ENCODE measurements around the gene COL4A1. TPM values are rescaled to one million over a fixed set of nuclear protein-coding genes. Genes with fewer than 3 reads are reported as not detected.
A peak's percentile ranks its signal among the peaks of the same experiment; 100 is the strongest.

COL4A1 gene
- total RNA-seq, 1 donor from 2014 or later: 756 TPM

- Histone ChIP-seq H3K4me3 (no peak overlapping the region), H3K4me1 (peaks cover 9 to 58% of the 10 kb centered on the region in 2 donors), H3K9me3 (no peaks in the 10 kb centered on the region), H3K36me3 (peaks cover 0 to 11% of the 10 kb centered on the region in 2 donors), H3K27ac (peak overlapping the region; percentile 95 to 96), H3K27me3 (no peaks in the 10 kb centered on the region)
- TF ChIP-seq CTCF (IDR thresholded peaks at IDR 0.05): no peak
- intact Hi-C loops (cut with DNase I): loop anchor here (1.0 kb wide), 1 partner anchor 13 kb away; no protein-coding TSS in a partner anchor
- no peak for DNase-seq (ENCODE audit: low spot score in 2 of 2)
Measured at GRCh38 chr13:110348309-110349105, 41.5 kb upstream of the COL4A1 start.

DNA sequence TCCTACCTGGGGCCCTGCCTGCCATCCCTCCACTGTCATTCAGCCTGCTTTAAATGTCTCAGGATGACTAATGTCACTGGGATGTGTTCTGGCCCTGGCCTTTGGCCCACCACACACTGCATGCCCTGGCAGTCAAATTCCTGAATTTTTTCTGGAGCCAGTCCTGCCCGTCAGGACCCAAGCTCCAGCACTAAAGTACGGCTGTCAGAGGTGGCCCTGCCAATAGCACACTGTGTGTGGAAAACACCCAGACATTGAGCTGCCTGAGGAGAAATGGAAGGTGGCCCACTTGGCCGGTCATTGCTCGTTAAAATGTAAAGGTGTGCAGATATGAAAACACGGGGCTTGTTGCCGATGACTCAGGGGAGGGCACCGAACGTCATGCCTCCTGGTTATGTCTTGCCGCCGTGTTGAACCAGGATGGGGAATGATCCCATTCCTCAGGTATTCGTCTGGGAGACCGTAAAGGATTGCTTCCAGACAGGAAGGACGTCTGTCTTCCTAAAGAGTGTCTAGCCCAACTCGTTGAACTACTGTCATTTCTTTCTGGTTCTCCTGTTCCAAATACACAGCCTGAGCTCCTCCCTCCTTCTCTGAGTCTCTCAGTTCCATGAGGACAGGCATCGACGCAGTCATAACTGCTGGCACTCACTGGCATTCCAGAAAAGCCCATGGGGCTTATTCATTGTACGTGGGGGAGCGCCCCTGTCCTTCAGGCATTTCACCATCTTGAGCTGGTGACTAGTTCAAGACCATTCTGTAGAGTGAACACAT, 40.8 kb upstream of the COL4A1 start:
- no peak overlapping the region for H3K4me3 ChIP-seq
- no peaks in the 10 kb centered on the region for H3K9me3 ChIP-seq
- no peaks in the 10 kb centered on the region for H3K27me3 ChIP-seq
- TF ChIP-seq CTCF (IDR thresholded peaks at IDR 0.05): no peak
- DNase-seq (ENCODE audit: low spot score in 2 of 2): peak; percentile 56 to 97
- H3K36me3 ChIP-seq: peaks cover 0 to 11% of the 10 kb centered on the region in 2 donors
- peak overlapping the region; percentile 95 to 96 for H3K27ac ChIP-seq
- intact Hi-C loops (cut with DNase I): loop anchor here (1.0 to 2.0 kb wide), 2 partner anchors 14 to 39 kb away; no protein-coding TSS in a partner anchor
- peaks cover 9 to 57% of the 10 kb centered on the region in 2 donors for H3K4me1 ChIP-seq

DNA sequence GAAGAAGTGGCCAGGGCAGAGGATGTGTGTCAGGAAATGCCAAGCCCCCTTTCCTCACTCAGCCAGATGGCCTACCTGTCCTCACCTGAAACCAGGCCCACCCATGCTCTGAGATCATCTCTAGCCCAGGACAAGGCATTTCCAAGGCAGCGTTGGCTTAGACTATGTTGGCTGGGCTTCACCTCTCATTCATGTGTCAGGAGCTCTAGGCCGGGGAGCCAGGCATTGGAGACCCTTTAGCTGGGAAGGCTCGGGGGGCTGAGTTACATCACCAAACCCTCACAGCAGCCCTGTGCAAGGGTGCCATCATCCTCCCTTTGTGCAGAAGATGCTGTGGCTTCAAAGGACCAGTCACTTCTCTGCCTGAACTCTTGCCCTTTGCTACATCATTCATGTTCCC, 40.1 kb upstream of the COL4A1 start:
- intact Hi-C loops (cut with DNase I): loop anchor here (2.0 kb wide), 1 partner anchor 40 kb away; no protein-coding TSS in a partner anchor
- Histone ChIP-seq H3K36me3 (peaks cover 0 to 11% of the 10 kb centered on the region in 2 donors), H3K4me1 (peaks cover 15 to 57% of the 10 kb centered on the region in 2 donors), H3K9me3 (no peaks in the 10 kb centered on the region), H3K27ac (peak overlapping the region; percentile 95 to 96), H3K4me3 (no peak overlapping the region), H3K27me3 (no peaks in the 10 kb centered on the region)
- peak in 1 of 2 donors; percentile 72 for DNase-seq (ENCODE audit: low spot score in 2 of 2)
- TF ChIP-seq CTCF (IDR thresholded peaks at IDR 0.05): no peak

DNA sequence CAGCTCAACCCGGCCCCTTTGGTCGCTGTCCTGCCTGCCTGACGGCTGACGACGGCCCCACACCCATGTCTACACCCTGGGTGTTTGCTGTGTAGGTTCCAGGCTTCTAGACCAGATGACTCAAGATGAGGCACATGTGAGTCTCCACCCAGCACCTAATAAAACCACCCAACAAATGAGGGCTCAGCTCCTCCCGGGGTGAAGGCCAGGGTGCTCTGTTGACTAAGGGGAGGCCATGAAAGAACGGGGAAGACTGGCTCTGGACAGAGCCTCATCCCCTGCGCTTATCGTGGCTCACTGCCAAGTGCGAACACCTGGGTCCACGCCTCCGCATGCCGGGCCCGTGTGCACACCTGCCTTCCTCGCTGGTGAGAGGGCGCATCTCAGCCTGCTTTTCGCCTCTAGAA, 39.7 kb upstream of the COL4A1 start:
- H3K36me3 ChIP-seq: peaks cover 0 to 11% of the 10 kb centered on the region in 2 donors
- H3K4me1 ChIP-seq: peaks cover 16 to 56% of the 10 kb centered on the region in 2 donors
- no peak for TF ChIP-seq CTCF (IDR thresholded peaks at IDR 0.05)
- H3K27ac ChIP-seq: peak overlapping the region; percentile 95 to 96
- H3K9me3 ChIP-seq: no peaks in the 10 kb centered on the region
- intact Hi-C loops (cut with DNase I): loop anchor here (2.0 kb wide), 1 partner anchor 40 kb away; no protein-coding TSS in a partner anchor
- H3K4me3 ChIP-seq: no peak overlapping the region
- no peaks in the 10 kb centered on the region for H3K27me3 ChIP-seq
- peak in 1 of 2 donors; percentile 63 for DNase-seq (ENCODE audit: low spot score in 2 of 2)

GRCh38 chr13:110345701-110346100, 38.7 kb upstream of the COL4A1 start:
- H3K4me1 ChIP-seq: peaks cover 21 to 54% of the 10 kb centered on the region in 2 donors
- intact Hi-C loops (cut with DNase I): loop anchor here (2.0 kb wide), 1 partner anchor 41 kb away; no protein-coding TSS in a partner anchor
- DNase-seq (ENCODE audit: low spot score in 2 of 2): no peak
- no peaks in the 10 kb centered on the region for H3K27me3 ChIP-seq
- peaks cover 0 to 11% of the 10 kb centered on the region in 2 donors for H3K36me3 ChIP-seq
- peak overlapping the region; percentile 95 to 96 for H3K27ac ChIP-seq
- no peak for TF ChIP-seq CTCF (IDR thresholded peaks at IDR 0.05)
- H3K4me3 ChIP-seq: no peak overlapping the region
- H3K9me3 ChIP-seq: no peaks in the 10 kb centered on the region

Measured in ascending aorta (tissue), 2 donors.